T47D (cell line): ENCODE measurements around the gene ANO7.

Source experiments
- DNase-seq, 2 experiments: peaks; one replicate each; pipeline versions ENCODE4 v3.0.0 to v3.0.0-alpha.2; 2011 to 2012; ENCODE audit warnings: low read depth in 1 of 2, low spot score in 1 of 2
- JUND ChIP-seq: IDR thresholded peaks from 2 replicates; pipeline ENCODE4 v1.6.1; 2012; ENCODE audit warnings: low read depth
- in situ Hi-C: cut with HindIII; loops from 2 replicates; pipeline ENCODE4 v1.10.0; 2016; ENCODE audit warnings: low sequenced_read_pairs, low pct_unique_long_range_greater_than_20kb

Gene ANO7

DNA sequence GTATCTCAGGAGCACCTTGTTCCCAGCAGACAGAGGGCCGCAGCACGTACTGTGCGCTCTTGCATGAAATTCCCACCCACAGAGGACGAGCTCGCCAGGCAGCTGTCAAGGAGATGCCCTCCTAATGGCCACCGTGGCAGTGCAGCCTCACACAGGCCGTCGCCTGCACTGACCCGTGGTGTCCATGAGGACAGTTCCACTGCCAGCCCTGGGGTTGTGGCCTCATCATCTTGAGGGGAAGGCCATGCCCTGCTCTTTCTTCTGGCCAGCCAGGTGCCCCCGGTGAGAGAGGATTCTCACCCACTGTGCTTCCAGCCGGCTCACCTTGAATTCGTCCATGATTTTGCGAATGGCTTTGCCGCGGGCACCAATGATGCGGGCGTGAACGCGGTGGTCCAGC lies 42.0 kb downstream of the ANO7 start:
- no peak for DNase-seq
- TF ChIP-seq JUND = no peak
- in situ Hi-C loops = no loop called here

DNA sequence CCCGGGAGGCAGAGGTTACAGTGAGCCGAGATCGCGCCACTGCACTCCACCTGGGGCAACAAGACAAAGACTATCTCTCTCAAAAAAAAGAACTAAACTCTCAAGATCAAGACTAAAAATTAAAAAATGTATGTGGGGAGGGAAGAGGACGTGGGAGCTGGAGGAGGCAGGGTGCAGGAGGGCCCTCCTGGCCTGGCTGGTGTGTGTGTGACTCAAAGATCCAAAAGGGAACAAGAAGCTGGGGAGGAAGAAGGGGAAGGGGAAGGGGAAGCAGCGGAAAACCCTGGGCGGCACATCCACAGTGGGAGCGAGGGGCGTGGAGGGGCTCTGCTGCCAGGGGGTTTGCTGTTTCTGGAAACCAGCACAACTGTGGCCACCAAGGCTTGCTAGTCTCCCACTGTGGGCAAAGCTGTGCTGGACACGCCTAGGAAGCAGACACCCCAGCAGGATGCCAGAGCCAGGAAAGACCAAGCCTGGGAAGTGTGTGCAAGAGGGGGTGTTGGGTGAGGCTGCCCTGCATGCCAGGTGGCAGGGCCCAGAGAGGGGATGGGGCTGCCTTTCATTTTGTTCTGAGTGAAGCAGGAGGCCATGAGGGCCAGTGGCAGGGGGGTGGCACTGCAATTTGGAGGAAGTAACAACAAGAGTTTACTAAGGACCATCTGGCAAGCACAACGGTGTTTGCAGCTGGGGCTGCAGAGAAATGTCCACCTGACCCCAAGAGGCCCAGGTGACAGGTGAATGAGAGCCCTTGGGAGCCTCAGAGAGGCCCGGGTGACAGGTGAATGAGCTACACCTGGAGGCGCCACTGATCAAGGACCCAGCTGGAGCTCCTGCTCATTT lies 44.5 kb downstream of the ANO7 start:
- in situ Hi-C loops = no loop called here

DNA sequence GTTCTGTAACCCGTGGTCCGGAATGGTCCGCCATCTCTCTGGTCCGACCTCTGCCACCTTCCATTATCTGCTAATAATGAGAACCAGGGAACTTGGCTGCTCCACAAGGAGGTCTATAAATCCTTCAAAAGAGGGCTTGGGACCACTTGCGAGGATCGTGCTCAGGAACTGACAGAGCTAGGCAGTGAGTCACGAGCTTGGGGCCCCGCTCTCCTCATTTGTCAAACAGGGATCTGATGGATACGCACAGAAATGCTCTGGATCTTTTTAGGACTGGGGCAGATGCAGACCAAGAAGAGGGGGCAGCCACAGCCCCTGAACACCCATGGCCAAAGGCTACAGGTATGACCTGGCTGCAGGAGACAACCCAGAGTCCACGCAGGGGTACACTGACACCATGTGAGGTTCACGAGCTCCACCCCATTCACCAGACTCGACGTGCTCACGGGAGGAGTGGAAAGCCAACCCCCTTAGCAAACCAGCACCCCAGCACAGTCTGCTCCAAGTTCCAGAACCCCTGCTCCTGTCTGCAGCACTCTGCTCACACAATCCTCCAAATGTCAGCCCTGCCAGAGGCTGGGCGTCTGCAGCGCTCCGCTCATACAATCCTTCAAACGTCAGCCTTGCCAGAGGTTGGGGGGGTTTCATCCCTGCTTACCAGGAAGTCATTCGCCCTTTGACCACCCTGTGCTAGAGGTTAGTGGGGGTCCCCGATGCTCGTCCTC lies 45.8 kb downstream of the ANO7 start:
- in situ Hi-C loops = no loop called here
- TF ChIP-seq JUND = no peak
- DNase-seq = no peak

More for the DNA sequence above, 44.5 kb downstream of the ANO7 start:
- TF ChIP-seq JUND = no peak
- DNase-seq = no peak

DNA sequence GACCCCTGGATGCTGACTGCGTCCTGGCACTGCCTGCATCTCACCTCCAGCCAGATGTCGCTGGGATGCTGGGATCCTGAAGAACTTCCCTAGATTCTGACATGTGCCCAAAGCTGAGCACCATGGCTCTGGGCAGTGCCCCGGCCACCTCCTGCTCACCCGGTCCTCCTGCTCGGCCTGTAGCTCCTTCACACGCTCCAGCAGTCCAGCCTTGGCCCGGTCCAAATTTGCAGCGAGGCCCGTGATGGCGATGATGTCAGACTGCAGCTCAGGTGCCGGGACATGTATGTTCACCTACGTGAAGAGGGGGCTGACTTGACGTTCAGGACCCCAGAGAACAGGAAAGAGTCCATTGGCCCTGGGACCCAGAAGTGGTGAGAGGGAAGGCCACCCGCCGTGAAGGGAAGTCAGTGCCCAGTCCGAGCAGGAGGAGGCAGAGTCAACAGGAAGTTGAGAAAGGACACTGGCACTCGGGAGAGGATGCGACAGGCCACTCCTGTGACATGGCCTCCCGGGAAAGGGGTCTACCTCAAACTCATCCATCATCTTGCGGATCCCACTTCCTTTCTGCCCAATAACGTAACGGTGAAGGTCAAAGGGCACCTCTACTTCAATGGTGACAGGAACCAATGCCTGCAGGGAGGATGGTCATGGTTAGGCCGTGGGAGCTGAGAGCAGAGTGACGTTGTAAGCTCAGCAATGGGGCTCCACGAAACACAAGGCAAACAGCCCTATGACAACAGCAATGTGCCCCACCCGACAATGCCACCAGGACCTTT lies 46.7 kb downstream of the ANO7 start:
- TF ChIP-seq JUND = no peak
- in situ Hi-C loops = no loop called here
- no peak for DNase-seq

DNA sequence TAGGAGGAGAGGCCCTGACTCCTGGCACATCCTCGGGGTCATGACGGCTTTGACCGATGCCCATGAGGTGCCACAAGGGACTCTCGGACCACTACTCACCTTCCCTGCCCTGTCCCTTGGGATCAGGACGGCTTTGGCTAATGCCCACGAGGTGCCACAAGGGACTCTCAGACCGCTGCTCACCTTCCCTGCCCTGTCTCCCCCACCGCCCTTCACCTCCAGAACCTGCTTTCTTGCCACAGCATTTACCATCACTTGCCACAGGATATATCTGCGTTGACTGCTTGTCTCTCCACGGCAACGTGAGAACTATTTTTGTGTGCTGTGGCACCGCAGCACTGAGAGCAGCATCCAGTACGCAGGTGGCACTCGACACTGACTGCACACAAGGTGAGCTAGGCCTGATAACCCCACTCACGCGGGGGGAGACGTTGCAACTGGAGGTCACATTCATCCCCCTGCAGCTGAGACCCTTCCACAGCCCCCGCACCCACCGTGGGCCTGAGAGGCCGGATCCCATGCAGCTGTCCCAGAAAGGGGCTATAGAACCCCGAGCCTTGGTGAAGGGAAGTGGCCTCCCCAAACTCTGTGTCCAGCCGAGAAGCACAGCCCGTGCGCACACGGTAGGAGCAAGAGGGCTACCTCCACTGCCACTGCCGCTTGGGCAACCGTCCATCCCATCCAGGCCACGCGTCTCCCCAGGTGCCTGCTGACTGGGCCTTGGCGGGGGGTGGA lies 47.5 kb downstream of the ANO7 start:
- no peak for DNase-seq
- TF ChIP-seq JUND = no peak
- in situ Hi-C loops = no loop called here

DNA sequence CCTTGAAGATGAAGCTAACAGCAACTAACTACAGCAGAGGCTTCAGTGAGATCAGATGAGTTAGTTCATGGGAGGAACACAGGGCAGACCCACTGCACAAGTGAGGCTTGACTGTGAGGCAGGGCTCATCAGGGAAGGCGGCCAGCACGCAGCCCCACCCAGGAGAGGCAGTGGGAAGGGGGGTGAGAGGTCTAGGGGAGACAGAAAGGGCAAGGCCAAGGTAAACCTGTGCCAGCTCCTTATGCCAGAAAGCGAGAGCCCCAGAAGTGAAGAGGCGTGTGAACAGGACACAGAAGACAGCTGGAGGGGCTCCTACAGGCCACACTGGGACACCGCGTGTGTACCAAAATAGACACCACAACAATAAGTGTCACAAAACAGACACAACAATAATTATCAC lies 48.6 kb downstream of the ANO7 start:
- TF ChIP-seq JUND = no peak
- in situ Hi-C loops = no loop called here
- DNase-seq = no peak

DNA sequence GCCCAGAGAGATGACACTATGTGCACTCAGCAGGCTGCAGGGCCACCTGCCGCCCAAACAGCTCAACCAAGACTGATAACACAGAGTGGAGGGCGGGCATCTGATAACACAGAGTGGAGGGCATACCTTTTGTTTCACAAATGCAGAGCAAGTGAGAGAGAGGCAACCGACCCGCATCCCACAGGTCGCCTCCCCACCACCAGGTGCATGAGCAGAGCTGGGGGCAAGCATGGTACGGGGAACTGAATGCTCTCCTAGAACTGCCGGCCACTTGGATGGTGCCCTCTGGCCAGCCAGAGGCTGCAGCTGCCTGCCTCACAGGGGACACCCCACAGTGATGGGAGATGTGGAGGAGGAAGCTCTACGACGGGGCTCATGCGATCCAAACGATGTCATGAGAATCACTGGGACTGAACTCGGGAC lies 49.5 kb downstream of the ANO7 start:
- no peak for DNase-seq
- no peak for TF ChIP-seq JUND
- in situ Hi-C loops = no loop called here

DNA sequence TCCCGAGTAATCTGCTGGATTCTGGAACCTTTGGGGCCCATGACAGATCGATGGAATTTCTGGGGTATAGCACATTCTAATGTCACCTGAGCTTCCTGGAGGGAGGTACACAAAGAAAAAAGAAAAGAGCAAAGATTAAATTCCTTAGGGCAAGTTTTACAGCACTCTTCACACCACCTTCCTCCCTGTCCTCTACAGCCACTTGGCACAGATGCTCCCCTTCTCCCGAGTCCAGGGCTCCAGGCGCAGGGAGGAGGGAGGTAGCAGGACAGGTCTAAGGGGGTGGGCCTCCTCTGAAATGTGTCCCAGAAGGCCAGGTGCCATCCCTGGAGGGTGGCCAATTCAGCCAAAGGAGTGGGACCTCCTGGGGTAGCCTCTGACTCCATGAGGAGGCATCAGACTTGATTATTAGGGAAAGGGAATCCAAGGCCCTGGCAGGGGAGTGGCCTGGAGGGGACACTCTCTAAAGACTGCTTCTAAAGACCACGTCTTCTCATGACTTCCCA lies 50.3 kb downstream of the ANO7 start:
- no peak for DNase-seq
- no peak for TF ChIP-seq JUND
- in situ Hi-C loops = no loop called here

DNA sequence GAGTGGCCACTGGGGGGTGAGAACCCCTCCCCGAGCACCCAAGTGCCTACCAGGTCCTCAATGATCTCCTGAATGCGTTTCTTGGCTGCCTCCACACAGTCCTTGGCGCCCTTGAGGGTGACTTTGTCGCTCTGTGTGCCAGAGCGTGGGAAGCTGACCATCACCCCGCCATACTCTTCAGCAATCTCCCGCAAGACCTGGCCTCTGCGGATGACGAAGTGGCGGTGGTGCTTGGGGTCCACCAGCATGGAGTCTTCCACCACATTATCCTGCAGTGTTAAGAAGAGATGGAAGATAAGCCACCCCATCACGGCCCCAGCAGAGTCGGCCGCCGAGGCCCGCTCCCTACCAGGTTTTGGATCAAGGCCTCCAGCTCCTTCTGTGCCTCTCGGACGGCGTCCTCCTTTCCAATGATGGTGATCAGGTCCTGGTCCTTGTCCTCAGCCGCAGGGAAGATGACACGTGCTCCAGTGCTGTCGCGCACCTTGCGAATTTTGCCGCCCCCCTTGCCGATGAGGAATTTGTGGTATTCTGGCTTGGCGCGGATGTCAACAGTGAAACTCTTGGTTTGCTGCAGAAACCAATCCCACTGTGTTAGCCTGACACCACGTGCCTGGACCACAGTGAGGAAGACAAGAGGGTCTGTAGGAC lies 51.2 kb downstream of the ANO7 start:
- TF ChIP-seq JUND = no peak
- in situ Hi-C loops = no loop called here
- no peak for DNase-seq

DNA sequence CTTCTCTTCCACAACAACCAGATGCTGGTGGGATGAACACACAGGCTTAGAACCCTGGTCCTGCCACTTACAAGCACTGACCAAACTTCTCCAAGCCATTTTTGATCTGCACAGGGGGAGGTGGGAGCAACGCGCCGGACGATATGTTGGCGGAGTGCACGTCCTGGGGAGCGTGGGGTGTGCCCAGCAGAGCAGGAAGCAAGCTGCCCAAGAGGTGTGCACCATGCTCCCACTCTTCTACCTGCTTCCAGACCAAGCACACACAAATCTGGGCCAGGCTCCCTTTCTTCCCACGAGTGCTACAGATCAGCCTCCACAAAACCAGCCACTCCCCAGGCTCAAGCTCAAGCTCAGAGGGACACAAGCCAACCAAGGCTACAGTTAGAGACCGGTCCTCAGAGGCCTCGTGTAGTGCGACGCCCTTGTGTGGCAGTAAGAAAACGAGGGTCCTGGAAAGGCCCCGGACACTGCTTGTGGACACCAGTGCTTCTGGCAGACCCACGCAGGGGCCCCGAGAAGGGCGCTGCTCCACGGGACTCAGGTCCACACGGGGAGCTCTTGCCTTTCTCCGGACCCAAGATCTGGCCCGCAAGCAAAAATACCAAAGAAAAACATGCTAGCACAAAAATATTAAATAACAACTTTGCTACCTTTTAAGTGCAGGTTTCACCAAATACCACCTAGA lies 52.0 kb downstream of the ANO7 start:
- TF ChIP-seq JUND = no peak
- DNase-seq = no peak
- in situ Hi-C loops = no loop called here

DNA sequence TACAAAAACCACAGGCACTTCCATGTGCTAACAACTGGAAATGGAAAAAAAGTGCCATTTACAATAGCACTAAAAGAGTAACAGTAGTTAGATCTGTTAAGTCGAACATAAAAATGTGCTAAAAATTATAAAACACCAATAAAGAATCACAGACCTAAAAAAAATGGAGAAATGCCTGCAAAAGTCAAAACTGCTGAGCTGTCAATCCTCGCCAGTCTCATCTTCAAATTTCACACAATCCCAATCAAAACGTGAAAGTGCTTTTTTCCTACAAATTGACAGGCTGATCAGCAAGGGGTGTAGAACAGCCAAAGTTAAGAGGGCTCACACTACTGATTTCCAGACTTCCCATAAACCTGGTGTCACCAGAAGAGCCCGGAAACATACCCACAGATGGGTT lies 53.2 kb downstream of the ANO7 start:
- in situ Hi-C loops = no loop called here
- TF ChIP-seq JUND = no peak
- DNase-seq = no peak

DNA sequence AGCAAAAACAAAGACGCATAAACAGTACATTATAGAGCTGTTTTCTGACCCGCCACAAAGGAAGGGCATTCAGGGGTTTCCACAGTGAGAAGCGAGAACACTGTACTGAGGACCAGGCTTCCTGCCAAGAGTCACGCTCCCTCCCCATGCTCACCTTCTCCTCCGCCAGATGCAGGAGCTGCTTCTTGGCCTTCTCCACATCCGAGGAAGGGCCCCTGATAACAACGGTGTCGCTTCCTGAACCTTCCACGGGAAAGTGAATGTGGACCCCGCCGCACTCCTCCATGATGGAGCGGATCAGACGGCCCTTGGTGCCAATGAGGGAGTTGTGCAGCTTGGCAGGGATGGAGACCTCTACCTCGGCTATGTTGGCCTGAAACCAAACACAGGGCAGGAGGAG lies 53.8 kb downstream of the ANO7 start:
- in situ Hi-C loops = no loop called here

More for the DNA sequence above, 53.8 kb downstream of the ANO7 start:
- no peak for DNase-seq
- no peak for TF ChIP-seq JUND
